ENCODE data around the gene CCDC12.

DNA sequence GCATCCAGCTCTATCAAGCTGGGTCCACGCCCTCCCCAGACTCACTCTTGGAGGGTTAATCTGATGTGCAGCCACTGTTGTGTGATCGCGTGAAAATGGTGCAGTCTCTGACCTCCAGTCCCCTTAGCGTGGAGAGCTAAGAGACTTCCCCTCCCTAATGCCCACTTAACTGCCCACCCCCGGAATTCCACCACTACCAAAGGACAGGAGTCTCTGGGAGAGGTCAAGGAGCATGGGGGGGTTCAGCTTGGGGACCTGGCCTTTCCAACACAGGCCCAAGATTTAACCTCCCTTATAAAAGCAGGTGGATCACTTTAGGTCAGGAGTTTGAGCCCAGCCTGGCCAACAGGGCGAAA lies 48.8 kb downstream of the CCDC12 start:
- TF ChIP-seq, protein P1, sequence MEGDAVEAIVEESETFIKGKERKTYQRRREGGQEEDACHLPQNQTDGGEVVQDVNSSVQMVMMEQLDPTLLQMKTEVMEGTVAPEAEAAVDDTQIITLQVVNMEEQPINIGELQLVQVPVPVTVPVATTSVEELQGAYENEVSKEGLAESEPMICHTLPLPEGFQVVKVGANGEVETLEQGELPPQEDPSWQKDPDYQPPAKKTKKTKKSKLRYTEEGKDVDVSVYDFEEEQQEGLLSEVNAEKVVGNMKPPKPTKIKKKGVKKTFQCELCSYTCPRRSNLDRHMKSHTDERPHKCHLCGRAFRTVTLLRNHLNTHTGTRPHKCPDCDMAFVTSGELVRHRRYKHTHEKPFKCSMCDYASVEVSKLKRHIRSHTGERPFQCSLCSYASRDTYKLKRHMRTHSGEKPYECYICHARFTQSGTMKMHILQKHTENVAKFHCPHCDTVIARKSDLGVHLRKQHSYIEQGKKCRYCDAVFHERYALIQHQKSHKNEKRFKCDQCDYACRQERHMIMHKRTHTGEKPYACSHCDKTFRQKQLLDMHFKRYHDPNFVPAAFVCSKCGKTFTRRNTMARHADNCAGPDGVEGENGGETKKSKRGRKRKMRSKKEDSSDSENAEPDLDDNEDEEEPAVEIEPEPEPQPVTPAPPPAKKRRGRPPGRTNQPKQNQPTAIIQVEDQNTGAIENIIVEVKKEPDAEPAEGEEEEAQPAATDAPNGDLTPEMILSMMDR (IDR thresholded peaks at IDR 0.05), result no peak
- no peak for TF ChIP-seq POLR2A (IDR thresholded peaks at IDR 0.05)
